Liver (tissue), 9 donors: Measurements from ENCODE around the gene PRAMEF12. TPM values are rescaled to one million over a fixed set of nuclear protein-coding genes. Genes with fewer than 3 reads are reported as not detected.

Source experiments
- DNase-seq: peaks from one replicate; pipeline ENCODE4 v3.0.0-alpha.2; 2017; ENCODE audit warnings: low spot score
- H3K27ac ChIP-seq, 2 donors: one replicate each; pipeline ENCODE4 v1.7.0; 2013; ENCODE audit warnings: inconsistent platforms in 2 of 2, low read length in 2 of 2, control low read depth in 1 of 2, low read depth in 1 of 2, mild to moderate bottlenecking in 1 of 2
- H3K27me3 ChIP-seq, 4 donors: one replicate each; pipeline versions ENCODE4 v1.6.1 to v1.7.0; 2013; ENCODE audit warnings: low read length in 3 of 4, inconsistent platforms in 1 of 4, mild to moderate bottlenecking in 1 of 4, moderate library complexity in 1 of 4; ENCODE audit not compliant: control insufficient read depth in 4 of 4, insufficient read depth in 4 of 4
- H3K36me3 ChIP-seq, 4 donors: one replicate each; pipeline versions ENCODE4 v1.6.1 to v1.7.0; 2013; ENCODE audit warnings: low read length in 3 of 4, mild to moderate bottlenecking in 3 of 4, low read depth in 1 of 4, moderate library complexity in 1 of 4; ENCODE audit not compliant: control insufficient read depth in 4 of 4, insufficient read depth in 3 of 4
- H3K4me1 ChIP-seq, 4 donors: one replicate each; pipeline versions ENCODE4 v1.6.1 to v1.7.0; 2013; ENCODE audit warnings: low read length in 3 of 4, mild to moderate bottlenecking in 3 of 4, moderate library complexity in 1 of 4; ENCODE audit not compliant: control insufficient read depth in 4 of 4, insufficient read depth in 4 of 4
- H3K4me3 ChIP-seq, 3 donors: one replicate each; pipeline versions ENCODE4 v1.6.1 to v1.7.0; 2013; ENCODE audit warnings: low read length in 3 of 3, control low read depth in 1 of 3, low read depth in 1 of 3, mild to moderate bottlenecking in 1 of 3
- H3K9ac ChIP-seq, 2 donors: one replicate each; pipeline ENCODE4 v1.7.0; 2013; ENCODE audit warnings: low read length in 2 of 2, mild to moderate bottlenecking in 2 of 2, moderate library complexity in 2 of 2, control low read depth in 1 of 2, low read depth in 1 of 2
- H3K9me3 ChIP-seq, 4 donors: one replicate each; pipeline versions ENCODE4 v1.6.1 to v1.7.0; 2013; ENCODE audit warnings: low read length in 3 of 4; ENCODE audit not compliant: control insufficient read depth in 4 of 4
- ATF3 ChIP-seq: IDR thresholded peaks from 2 replicates; pipeline ENCODE4 v1.6.1; 2016; ENCODE audit warnings: antibody characterized with exemption
- CTCF ChIP-seq: fragments of 150-350 bp; IDR thresholded peaks from 2 replicates; pipeline ENCODE4 v1.5.1; 2017; ENCODE audit warnings: improper control_type of control experiment, low read depth, low read length; ENCODE audit not compliant: missing input control
- EGR1 ChIP-seq, 2 donors: IDR thresholded peaks; 2 replicates each; pipeline ENCODE4 v1.6.1; 2016 to 2018; ENCODE audit warnings: antibody characterized with exemption in 2 of 2, low read depth in 2 of 2
- FOXA1 ChIP-seq: IDR thresholded peaks from 2 replicates; pipeline ENCODE4 v1.6.1; 2016; ENCODE audit warnings: antibody characterized with exemption
- FOXA2 ChIP-seq: IDR thresholded peaks from 2 replicates; pipeline ENCODE4 v1.6.1; 2016; ENCODE audit warnings: antibody characterized with exemption
- GABPA ChIP-seq, 2 donors: IDR thresholded peaks in 1 of 2; conservative IDR thresholded peaks in 1 of 2; 2 replicates each; pipeline ENCODE4 v1.6.1; 2016; ENCODE audit warnings: antibody characterized with exemption in 2 of 2, mild to moderate bottlenecking in 1 of 2, moderate library complexity in 1 of 2
- HNF4A ChIP-seq, 2 donors: conservative IDR thresholded peaks; 2 replicates each; pipeline ENCODE4 v1.6.1; 2016; ENCODE audit warnings: antibody characterized with exemption in 2 of 2, mild to moderate bottlenecking in 2 of 2
- HNF4G ChIP-seq: IDR thresholded peaks from 2 replicates; pipeline ENCODE4 v1.6.1; 2016; ENCODE audit warnings: antibody characterized with exemption
- JUND ChIP-seq, 2 donors: IDR thresholded peaks; 2 replicates each; pipeline ENCODE4 v1.6.1; 2016; ENCODE audit warnings: antibody characterized with exemption in 2 of 2
- NR2F2 ChIP-seq: IDR thresholded peaks from 2 replicates; pipeline ENCODE4 v1.6.1; 2016; ENCODE audit warnings: antibody characterized with exemption
- RAD21 ChIP-seq, 2 donors: IDR thresholded peaks; 2 replicates each; pipeline ENCODE4 v1.6.1; 2016; ENCODE audit warnings: antibody characterized with exemption in 2 of 2, mild to moderate bottlenecking in 2 of 2
- REST ChIP-seq: IDR thresholded peaks from 2 replicates; pipeline ENCODE4 v1.6.1; 2016; ENCODE audit warnings: antibody characterized with exemption, mild to moderate bottlenecking
- RXRA ChIP-seq, 2 donors: IDR thresholded peaks; 2 replicates each; pipeline ENCODE4 v1.6.1; 2017 to 2018; ENCODE audit warnings: antibody characterized with exemption in 2 of 2, mild to moderate bottlenecking in 1 of 2
- SP1 ChIP-seq: IDR thresholded peaks from 2 replicates; pipeline ENCODE4 v1.6.1; 2018; ENCODE audit warnings: antibody characterized with exemption, mild to moderate bottlenecking
- TAF1 ChIP-seq: conservative IDR thresholded peaks from 2 replicates; pipeline ENCODE4 v1.6.1; 2016; ENCODE audit warnings: antibody characterized with exemption, mild to moderate bottlenecking
- YY1 ChIP-seq: IDR thresholded peaks from 2 replicates; pipeline ENCODE4 v1.6.1; 2016; ENCODE audit warnings: antibody characterized with exemption, mild to moderate bottlenecking
- ZBTB33 ChIP-seq: IDR thresholded peaks from 2 replicates; pipeline ENCODE4 v1.6.1; 2016; ENCODE audit warnings: antibody characterized with exemption
- WGBS: extraction: QIAGEN DNeasy Blood & Tissue Kit; methylation state at CpG from one replicate; pipeline ENCODE4 v1.1.7; 2013; 5-methylcytosine and 5-hydroxymethylcytosine counted together
- polyA plus RNA-seq, 2 donors: library from polyadenylated mRNA; stranded (reverse) in 1 of 2; unstranded in 1 of 2; fragments of 200-250 nt in 1 of 2; fragments of >200 nt in 1 of 2; fragmentation: Nextera tagmentation in 1 of 2; extraction: Ambion mirVana in 1 of 2; gene quantifications; one replicate each; pipeline versions ENCODE4 v1.2.1 to v1.2.3, GENCODE V29; 2013 to 2015
- total RNA-seq, 2 donors: library from RNA; depleted of rRNA; stranded (reverse); fragments of >200 nt; gene quantifications; one replicate each; pipeline ENCODE4 v1.2.3, GENCODE V29; 2014
- donor health status: healthy.
- donor health status: healthy.
- donor health status: healthy.
- donor health status: healthy.
- donor health status: healthy.

PRAMEF12 gene
- total and polyA plus RNA-seq, 4 donors = not detected

- WGBS = 53% methylated on average over 7 of the region's 7 CpGs
- Histone ChIP-seq H3K9ac (no peak overlapping the region), H3K27ac (no peak overlapping the region), H3K27me3 (peaks cover 0 to 5% (median 0%) of the 10 kb centered on the region in 4 donors), H3K4me3 (no peak overlapping the region), H3K9me3 (no peaks in the 10 kb centered on the region), H3K36me3 (no peaks in the 10 kb centered on the region), H3K4me1 (no peaks in the 10 kb centered on the region)
- TF ChIP-seq NR2F2 (no peak), YY1 (no peak), TAF1 (no peak), REST (no peak), RXRA (IDR thresholded peaks at IDR 0.05) (no peak), FOXA1 (no peak), CTCF (no peak), HNF4G (no peak), GABPA (IDR thresholded peaks at IDR 0.05 in 1 of 2, conservative IDR thresholded peaks at IDR 0.05 in 1 of 2) (no peak), HNF4A (conservative IDR thresholded peaks at IDR 0.05) (no peak), ATF3 (no peak), RAD21 (IDR thresholded peaks at IDR 0.05) (no peak), JUND (IDR thresholded peaks at IDR 0.05) (no peak)
- DNase-seq = no peak
Observed at GRCh38 chr1:12769976-12770505, 3.5 kb upstream of the PRAMEF12 start.

- Histone ChIP-seq H3K4me3 (no peak overlapping the region), H3K36me3 (no peaks in the 10 kb centered on the region), H3K27me3 (peaks cover 0 to 5% (median 0%) of the 10 kb centered on the region in 4 donors), H3K4me1 (no peaks in the 10 kb centered on the region), H3K9ac (no peak overlapping the region), H3K27ac (no peak overlapping the region), H3K9me3 (no peaks in the 10 kb centered on the region)
- DNase-seq = no peak
- no peak for TF ChIP-seq ATF3
- no peak for TF ChIP-seq EGR1 (IDR thresholded peaks at IDR 0.05; ENCODE audit: low read depth in 2 of 2)
- no peak for TF ChIP-seq HNF4G
- TF ChIP-seq FOXA1 = no peak
- TF ChIP-seq CTCF = no peak
- TF ChIP-seq SP1 = no peak
- TF ChIP-seq HNF4A (conservative IDR thresholded peaks at IDR 0.05) = no peak
- TF ChIP-seq ZBTB33 = no peak
- no peak for TF ChIP-seq RXRA (IDR thresholded peaks at IDR 0.05)
- TF ChIP-seq JUND (IDR thresholded peaks at IDR 0.05) = no peak
- TF ChIP-seq YY1 = no peak
- no peak for TF ChIP-seq FOXA2
- no peak for TF ChIP-seq GABPA (IDR thresholded peaks at IDR 0.05 in 1 of 2, conservative IDR thresholded peaks at IDR 0.05 in 1 of 2)
- no peak for TF ChIP-seq REST
- 83% methylated on average over 2 of the region's 2 CpGs for WGBS
Observed at GRCh38 chr1:12770620-12771019, 2.9 kb upstream of the PRAMEF12 start.
